GM06990 (cell line): ENCODE measurements around the gene PSMB10.
A peak's percentile ranks its signal among the peaks of the same experiment; 100 is the strongest.

Source experiments
- DNase-seq: peaks from one replicate; pipeline ENCODE4 v3.0.0-alpha.2; 2011; ENCODE audit not compliant: insufficient read length; ENCODE audit errors: extremely low read depth
- H3K27me3 ChIP-seq: replicated peaks from 2 replicates; pipeline ENCODE4 v1.6.0; 2011; ENCODE audit warnings: low read length; ENCODE audit not compliant: control insufficient read depth, insufficient read depth
- H3K36me3 ChIP-seq: 2 replicates; pipeline ENCODE4 v1.5.1; 2011; ENCODE audit warnings: low read length; ENCODE audit not compliant: control insufficient read depth, insufficient read depth
- H3K4me3 ChIP-seq: replicated peaks from 2 replicates; pipeline ENCODE4 v1.5.1; 2011; ENCODE audit warnings: low read depth, mild to moderate bottlenecking, control low read depth, low read length
- TF ChIP-seq, protein P1 (sequence below): IDR thresholded peaks from 2 replicates; pipeline ENCODE4 v1.5.1; 2011; ENCODE audit warnings: low read length, control low read depth, mild to moderate bottlenecking, inconsistent platforms; ENCODE audit not compliant: insufficient read depth, poor library complexity, severe bottlenecking

PSMB10 gene

DNA sequence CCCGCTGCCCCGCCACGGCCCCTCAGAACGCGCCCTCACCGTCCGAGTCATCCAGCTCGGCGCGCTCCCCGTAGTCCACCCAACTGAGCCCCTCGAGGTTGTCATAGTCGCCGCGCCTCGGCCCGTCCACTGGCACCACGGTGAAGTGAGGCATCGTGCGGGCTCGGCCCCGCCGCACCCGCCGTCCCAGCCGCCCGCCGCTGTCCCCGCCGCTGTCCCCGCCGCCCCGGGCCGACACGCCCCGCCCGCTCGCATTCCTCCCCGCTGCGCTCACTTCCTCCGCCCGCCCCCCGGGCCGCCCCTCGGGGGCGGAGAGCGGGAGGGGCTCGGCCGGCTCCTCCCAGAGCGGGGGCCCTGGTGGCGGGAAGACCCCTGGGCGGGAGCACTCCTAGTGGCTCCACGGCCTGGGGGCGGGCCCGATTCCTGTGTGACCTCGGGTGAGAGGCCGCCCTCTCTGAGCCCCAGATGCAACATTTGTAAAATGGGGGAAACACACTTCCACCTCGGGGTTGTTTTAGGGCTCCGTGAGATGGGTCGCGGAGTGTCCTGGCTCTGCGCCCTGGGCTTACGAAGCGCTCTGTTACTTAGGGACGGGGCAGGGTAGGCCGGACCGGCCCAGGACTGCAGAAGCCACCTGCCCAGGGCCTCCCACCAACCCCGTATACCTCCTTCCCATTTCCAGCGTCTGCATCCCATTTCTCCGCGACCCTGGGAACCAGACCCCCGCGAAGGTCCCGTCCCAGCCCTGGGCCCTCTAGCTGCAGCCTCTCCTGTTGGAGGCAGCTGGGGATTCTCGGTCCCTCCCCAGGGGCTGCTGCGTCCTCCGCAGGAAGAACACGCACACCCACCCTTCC is 32.0 kb upstream of the PSMB10 start, which contains the start of gene SLC12A4:
SLC12A4 (minus strand) TSS at position 238 of the 854 bp plus-strand sequence; CDS start at position 154, 84 bp downstream.
- H3K4me3 ChIP-seq: peak within 1 kb of the TSS; percentile 66
- TF ChIP-seq, protein P1, sequence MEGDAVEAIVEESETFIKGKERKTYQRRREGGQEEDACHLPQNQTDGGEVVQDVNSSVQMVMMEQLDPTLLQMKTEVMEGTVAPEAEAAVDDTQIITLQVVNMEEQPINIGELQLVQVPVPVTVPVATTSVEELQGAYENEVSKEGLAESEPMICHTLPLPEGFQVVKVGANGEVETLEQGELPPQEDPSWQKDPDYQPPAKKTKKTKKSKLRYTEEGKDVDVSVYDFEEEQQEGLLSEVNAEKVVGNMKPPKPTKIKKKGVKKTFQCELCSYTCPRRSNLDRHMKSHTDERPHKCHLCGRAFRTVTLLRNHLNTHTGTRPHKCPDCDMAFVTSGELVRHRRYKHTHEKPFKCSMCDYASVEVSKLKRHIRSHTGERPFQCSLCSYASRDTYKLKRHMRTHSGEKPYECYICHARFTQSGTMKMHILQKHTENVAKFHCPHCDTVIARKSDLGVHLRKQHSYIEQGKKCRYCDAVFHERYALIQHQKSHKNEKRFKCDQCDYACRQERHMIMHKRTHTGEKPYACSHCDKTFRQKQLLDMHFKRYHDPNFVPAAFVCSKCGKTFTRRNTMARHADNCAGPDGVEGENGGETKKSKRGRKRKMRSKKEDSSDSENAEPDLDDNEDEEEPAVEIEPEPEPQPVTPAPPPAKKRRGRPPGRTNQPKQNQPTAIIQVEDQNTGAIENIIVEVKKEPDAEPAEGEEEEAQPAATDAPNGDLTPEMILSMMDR: no peak
- H3K36me3 ChIP-seq: peaks cover 4% of the 10 kb centered on the region; the same call in 1 of the 2 replicates
- no peaks in the 10 kb centered on the region for H3K27me3 ChIP-seq
- peak; percentile 91 for DNase-seq

DNA sequence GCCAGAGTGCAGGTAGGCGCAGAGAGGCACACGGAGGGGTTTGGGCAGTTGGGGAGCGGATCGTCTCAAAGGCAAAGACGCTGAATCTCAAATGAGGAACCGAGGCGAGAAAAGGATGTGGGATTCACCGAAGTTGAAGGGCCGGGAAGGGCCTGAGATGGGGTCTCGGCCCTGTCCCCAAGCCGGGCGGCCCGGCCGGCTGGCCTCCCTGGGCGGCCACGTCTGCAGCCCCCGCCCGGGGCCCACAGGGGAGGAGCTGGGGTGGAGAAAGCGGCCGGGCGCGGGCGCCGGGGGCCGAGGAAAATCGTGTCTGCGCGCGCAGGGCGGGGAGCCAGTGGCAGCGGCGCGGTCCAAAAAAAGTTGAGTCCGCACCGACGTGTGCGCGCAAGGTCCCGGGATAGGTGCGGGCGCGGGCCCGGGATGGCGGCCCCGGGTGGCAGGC is 31.3 kb upstream of the PSMB10 start:
- H3K27me3 ChIP-seq: no peaks in the 10 kb centered on the region
- peak; percentile 55 for DNase-seq
- H3K4me3 ChIP-seq: peak overlapping the region; percentile 66
- peaks cover 7% of the 10 kb centered on the region; the same call in 1 of the 2 replicates for H3K36me3 ChIP-seq
- TF ChIP-seq, protein P1: no peak

DNA sequence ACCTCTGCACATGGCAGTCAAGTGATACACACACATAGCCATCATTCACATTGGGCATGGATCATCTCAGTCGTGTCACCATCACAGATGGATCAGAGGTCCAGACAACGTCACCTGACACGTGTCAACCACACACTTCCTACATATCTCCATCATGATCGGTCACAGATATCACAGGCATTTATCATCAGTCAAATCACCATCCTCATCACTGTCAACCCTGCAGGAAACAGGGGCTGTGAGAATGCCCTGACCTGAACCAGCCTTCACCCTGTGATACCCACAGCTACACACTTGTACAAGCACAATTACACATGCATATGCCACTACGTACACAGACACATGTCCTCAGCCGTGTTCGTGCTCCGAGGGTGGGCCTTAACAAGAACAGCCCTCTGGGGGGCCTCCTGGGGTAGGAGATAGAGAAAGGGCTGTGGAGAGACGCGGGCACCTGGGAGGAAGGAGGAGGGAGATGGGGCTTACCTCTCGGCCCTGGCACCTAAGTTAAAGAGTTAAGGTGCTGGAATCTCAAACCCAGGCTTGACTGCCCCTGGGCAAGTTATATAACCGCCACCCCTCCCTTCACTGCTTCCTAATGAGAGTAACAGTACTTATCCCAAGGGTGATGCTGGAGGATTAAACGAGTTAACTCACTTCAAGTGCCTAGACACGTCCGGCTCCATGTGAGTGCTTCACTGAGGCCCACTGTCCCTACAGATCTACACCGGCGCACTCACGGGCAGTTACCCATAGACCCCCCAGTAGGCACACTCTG is 30.7 kb upstream of the PSMB10 start:
- Histone ChIP-seq H3K36me3 (peaks cover 7% of the 10 kb centered on the region; the same call in 1 of the 2 replicates), H3K4me3 (peak overlapping the region; percentile 66), H3K27me3 (no peaks in the 10 kb centered on the region)
- peak; percentile 38 for DNase-seq
- TF ChIP-seq, protein P1: no peak

DNA sequence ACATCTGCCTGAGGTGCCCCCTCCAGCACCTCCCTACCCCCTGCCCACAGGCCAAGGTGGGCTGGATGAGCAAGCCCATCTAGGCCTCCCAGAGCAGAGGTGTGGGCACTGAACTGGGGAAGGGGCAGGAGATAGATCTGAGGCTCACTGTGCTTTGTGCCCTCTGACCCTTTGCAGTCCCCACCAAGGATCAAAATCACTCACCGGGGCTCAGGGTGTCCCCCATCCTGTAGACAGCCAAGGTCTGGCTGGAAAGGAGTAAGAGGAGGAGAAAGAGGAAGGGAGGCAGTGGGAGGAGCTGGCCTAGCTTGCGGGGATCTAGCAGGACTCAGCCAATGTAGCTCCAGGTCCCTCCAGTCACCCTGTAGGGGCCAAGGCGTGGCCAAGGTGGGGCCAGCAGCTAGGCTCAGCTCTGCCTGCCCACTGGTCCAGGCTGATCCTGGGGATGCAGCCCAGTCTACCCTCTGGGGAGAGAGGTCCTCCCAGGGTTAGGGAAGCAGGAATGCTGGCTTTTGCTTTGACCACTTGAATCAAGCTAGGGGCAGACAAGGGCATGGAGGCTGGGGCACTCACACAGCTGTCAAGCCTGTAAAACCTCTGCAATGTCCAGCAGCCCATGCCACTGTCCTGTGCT is 30.0 kb upstream of the PSMB10 start:
- TF ChIP-seq, protein P1: no peak
- peaks cover 13% of the 10 kb centered on the region for H3K36me3 ChIP-seq
- no peak for DNase-seq
- no peaks in the 10 kb centered on the region for H3K27me3 ChIP-seq
- peak overlapping the region; percentile 66 for H3K4me3 ChIP-seq

DNA sequence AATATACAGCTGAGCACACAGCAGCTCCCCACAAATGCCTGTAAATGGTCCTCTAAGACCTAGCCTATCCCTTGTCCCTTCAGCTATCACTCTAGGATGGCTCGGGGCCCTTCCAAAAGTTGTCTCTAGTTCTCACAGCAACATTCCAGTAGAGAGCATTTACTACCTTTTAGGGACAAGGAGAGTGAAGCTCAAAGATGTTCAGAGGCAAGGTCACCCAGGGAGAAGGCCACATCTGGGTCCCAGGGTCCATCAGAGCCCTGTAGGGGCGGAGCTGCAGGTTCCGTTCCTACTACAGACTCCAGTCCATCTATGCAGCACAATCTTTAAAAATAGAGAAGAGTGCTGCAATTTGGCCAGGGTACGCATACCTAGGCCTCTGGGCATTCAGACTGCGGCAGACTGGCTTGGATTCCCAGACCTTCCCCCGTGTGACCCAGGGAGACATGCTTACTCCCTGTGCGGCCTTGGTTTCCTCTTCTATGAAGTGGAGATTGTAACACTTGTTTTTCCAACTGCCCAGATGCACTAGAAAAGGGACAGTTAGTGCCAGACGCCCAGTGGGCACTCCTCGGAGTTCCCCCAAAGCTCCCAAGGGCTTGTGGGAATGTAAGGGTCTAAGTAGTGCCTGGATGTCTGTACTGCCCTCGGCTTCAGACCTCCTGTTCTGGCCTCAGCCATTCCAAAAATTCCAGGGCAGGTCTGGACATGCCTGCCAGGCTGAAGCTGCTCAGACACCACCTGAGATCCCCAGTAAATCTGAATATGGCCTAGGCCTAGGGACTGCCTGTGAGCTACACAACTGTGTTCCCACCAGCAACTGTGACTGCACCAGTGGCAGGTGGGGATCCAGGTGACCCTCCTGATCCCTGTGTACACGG is 29.3 kb upstream of the PSMB10 start:
- peak overlapping the region; percentile 66 for H3K4me3 ChIP-seq
- DNase-seq: no peak
- no peaks in the 10 kb centered on the region for H3K27me3 ChIP-seq
- TF ChIP-seq, protein P1: no peak
- H3K36me3 ChIP-seq: peaks cover 19% of the 10 kb centered on the region
